Heart right ventricle (tissue), 16 donors: ENCODE measurements around the gene SPATA25. TPM values are rescaled to one million over a fixed set of nuclear protein-coding genes. Genes with fewer than 3 reads are reported as not detected.

Source experiments
- ATAC-seq, 8 donors: fragments of 200-7000 bp; cut with Tn5 transposase; one replicate each; pipeline ENCODE4 v1.9.1; 2020; ENCODE audit warnings: mild to moderate bottlenecking in 8 of 8, moderate library complexity in 8 of 8, moderate number of reproducible peaks in 1 of 8
- DNase-seq, 2 donors: peaks; one replicate each; pipeline ENCODE4 v3.0.0-alpha.2; 2020
- H3K27ac ChIP-seq, 10 donors: fragments of 200-600 bp; sonication (generic) in 2 of 10; one replicate each; pipeline versions ENCODE4 v1.5.0 to v1.8.0; 2020 to 2022; ENCODE audit warnings: mild to moderate bottlenecking in 3 of 10
- H3K27me3 ChIP-seq, 7 donors: fragments of 200-600 bp; one replicate each; pipeline ENCODE4 v1.8.0; 2021 to 2022; ENCODE audit warnings: mild to moderate bottlenecking in 2 of 7
- H3K36me3 ChIP-seq, 9 donors: fragments of 200-600 bp; sonication (generic) in 1 of 9; one replicate each; pipeline versions ENCODE4 v1.5.0 to v1.8.0; 2020 to 2022; ENCODE audit warnings: mild to moderate bottlenecking in 2 of 9
- H3K4me1 ChIP-seq, 9 donors: fragments of 200-600 bp; sonication (generic) in 1 of 9; one replicate each; pipeline versions ENCODE4 v1.5.0 to v1.8.0; 2020 to 2022; ENCODE audit warnings: mild to moderate bottlenecking in 4 of 9
- H3K4me3 ChIP-seq, 10 donors: fragments of 200-600 bp; sonication (generic) in 2 of 10; one replicate each; pipeline versions ENCODE4 v1.5.0 to v1.8.0; 2020 to 2022; ENCODE audit warnings: mild to moderate bottlenecking in 7 of 10, moderate library complexity in 2 of 10
- H3K9me3 ChIP-seq, 11 donors: fragments of 200-600 bp in 10 of 11; sonication (generic) in 2 of 11; one replicate each; pipeline versions ENCODE4 v1.5.0 to v1.8.0; 2013 to 2022; ENCODE audit warnings: mild to moderate bottlenecking in 2 of 11, control low read depth in 1 of 11, moderate library complexity in 1 of 11
- CTCF ChIP-seq, 9 donors: fragments of 200-600 bp; sonication (generic) in 2 of 9; IDR thresholded peaks; one replicate each; pipeline versions ENCODE4 v1.5.0 to v1.8.0; 2021 to 2022; ENCODE audit warnings: antibody characterized with exemption in 9 of 9, mild to moderate bottlenecking in 5 of 9, moderate library complexity in 1 of 9
- WGBS, 2 donors: extraction: QIAGEN DNeasy Blood & Tissue Kit; methylation state at CpG; one replicate each; pipeline ENCODE4 v1.1.7; 2013; ENCODE audit warnings: inconsistent platforms in 1 of 2; 5-methylcytosine and 5-hydroxymethylcytosine counted together
- intact Hi-C, 10 donors: fragments of 100-400 bp; cut with DNase I; formaldehyde crosslinking; loops; one replicate each; pipeline versions ENCODE4 v1.11.1 to v1.14.2; 2022
- polyA plus RNA-seq, 2 donors: library from polyadenylated mRNA; stranded (reverse); fragments of 200-250 nt; gene quantifications; one replicate each; pipeline ENCODE4 v1.2.3, GENCODE V29; 2013
- total RNA-seq, 10 donors: library from RNA; stranded (reverse); fragmentation: NEBNext Ultra II Directional in 3 of 10; extraction: Animal tissue kit (Norgen Biotek cat#: 25700) in 3 of 10; gene quantifications; one replicate each; pipeline versions ENCODE4 v1.2.1 to v1.2.4, GENCODE V29; 2021 to 2023
- donor health status: Arrhythmogenic right ventricular cardiomyopathy.
- donor health status: ischemic (EF 13 %, LVEDD 7.1; RV severe dilation, severe dysfunction).
- donor health status: healthy with polysubstance abuse.
- donor health status: DM: no; HTN: yes; CAD: no.
- donor health status: DM: no; HTN: no; CAD: no.
- donor health status: ischemic (EF 25% LVEDD 6.9; RV normal size, moderate dysfunction).
- donor health status: ischemic (EF 25% LVEDD 5.7; RV mildly dilated, moderate dysfunction).
- donor health status: healthy.
- donor health status: DM: yes; HTN: yes; CAD: no.
- donor health status: Ischemic cardiomyopathy.
- donor health status: ischemic (EF 35%, LVEDD 5.7; RV mildly dilated, moderate dysfunction).
- donor health status: nonischemic (EF 11% LVEDD 7.7; RV severe dilation, severe dysfunction).
- donor health status: DM: yes; HTN: yes; CAD: no.
- donor health status: PGD.
- donor health status: ischemic (EF 29% LVEDD 5.4; RV normal size, mild dysfunction).
- donor health status: nonischemic (EF 23%, LVEDD 6.1; RV moderate dilation, normal function).

Gene SPATA25
- total and polyA plus RNA-seq, 12 donors = 0.65 to 4.3 (median 2.0) TPM

- no peak for TF ChIP-seq CTCF (IDR thresholded peaks at IDR 0.05)
- no peak for ATAC-seq
- Histone ChIP-seq H3K36me3 (peaks cover 0 to 53% (median 0%) of the 10 kb centered on the region in 9 donors), H3K27me3 (peaks cover 0 to 11% (median 0%) of the 10 kb centered on the region in 7 donors), H3K27ac (peak overlapping the region in 2 of 10 donors; percentile 83 to 84), H3K4me3 (peak overlapping the region in 1 of 10 donors; percentile 59), H3K9me3 (no peaks in the 10 kb centered on the region), H3K4me1 (peaks cover 6 to 49% (median 27%) of the 10 kb centered on the region in 9 donors)
- DNase-seq = no peak
- 90 to 91% methylated on average over 12 of the region's 12 CpGs for WGBS, 2 donors
- intact Hi-C loops = no loop called here
Measured at GRCh38 chr20:45909336-45909808, 21.9 kb upstream of the SPATA25 start.

- Histone ChIP-seq H3K4me1 (peaks cover 6 to 36% (median 27%) of the 10 kb centered on the region in 9 donors), H3K36me3 (peaks cover 0 to 66% (median 0%) of the 10 kb centered on the region in 9 donors), H3K27ac (no peak overlapping the region), H3K4me3 (no peak overlapping the region), H3K27me3 (peaks cover 0 to 11% (median 0%) of the 10 kb centered on the region in 7 donors), H3K9me3 (no peaks in the 10 kb centered on the region)
- intact Hi-C loops = no loop called here
- TF ChIP-seq CTCF (IDR thresholded peaks at IDR 0.05) = no peak
- DNase-seq (no peak), ATAC-seq (no peak)
- 95 to 97% methylated on average over 2 of the region's 2 CpGs for WGBS, 2 donors
Measured at GRCh38 chr20:45908084-45908483, 20.7 kb upstream of the SPATA25 start.

- 92 to 94% methylated on average over 17 of the region's 17 CpGs for WGBS, 2 donors
Measured at GRCh38 chr20:45907219-45907948, 20.0 kb upstream of the SPATA25 start.

More at GRCh38 chr20:45907219-45907948, 20.0 kb upstream of the SPATA25 start:
- H3K9me3 ChIP-seq = no peaks in the 10 kb centered on the region
- no peak overlapping the region for H3K27ac ChIP-seq
- peaks cover 0 to 73% (median 0%) of the 10 kb centered on the region in 9 donors for H3K36me3 ChIP-seq
- DNase-seq (no peak), ATAC-seq (no peak)
- H3K4me3 ChIP-seq = no peak overlapping the region
- intact Hi-C loops = no loop called here
- H3K4me1 ChIP-seq = peaks cover 3 to 29% (median 20%) of the 10 kb centered on the region in 9 donors
- TF ChIP-seq CTCF (IDR thresholded peaks at IDR 0.05) = no peak
- H3K27me3 ChIP-seq = peaks cover 0 to 8% (median 0%) of the 10 kb centered on the region in 7 donors
